HG02884 (cell line): ENCODE results near the gene THEM5.

Experiments
- ATAC-seq: cut with Tn5 transposase; IDR thresholded peaks from one replicate; pipeline ENCODE4 v1.9.1; 2021; ENCODE audit warnings: mild to moderate bottlenecking, moderate library complexity; ENCODE audit not compliant: unreplicated experiment

The THEM5 gene

GRCh38 chr1:151823175-151823574, 30.3 kb downstream of the THEM5 start:
- ATAC-seq: no peak

- no peak for ATAC-seq
Observed at GRCh38 chr1:151822404-151822803, 31.1 kb downstream of the THEM5 start.

GRCh38 chr1:151820940-151821339, 32.6 kb downstream of the THEM5 start:
- no peak for ATAC-seq

GRCh38 chr1:151819976-151820623, 33.4 kb downstream of the THEM5 start:
- no peak for ATAC-seq

GRCh38 chr1:151819227-151819835, 34.2 kb downstream of the THEM5 start:
- ATAC-seq: no peak

GRCh38 chr1:151817353-151817730, 36.2 kb downstream of the THEM5 start:
- no peak for ATAC-seq

- ATAC-seq: no peak
Observed at GRCh38 chr1:151816548-151817352, 36.8 kb downstream of the THEM5 start.

GRCh38 chr1:151815716-151816327, 37.7 kb downstream of the THEM5 start:
- ATAC-seq: no peak

GRCh38 chr1:151814971-151815545, 38.5 kb downstream of the THEM5 start:
- no peak for ATAC-seq

- no peak for ATAC-seq
Observed at GRCh38 chr1:151814426-151814825, 39.1 kb downstream of the THEM5 start.

GRCh38 chr1:151813271-151813977, 40.1 kb downstream of the THEM5 start:
- no peak for ATAC-seq

- ATAC-seq: no peak
Observed at GRCh38 chr1:151811181-151811580, 42.3 kb downstream of the THEM5 start.

GRCh38 chr1:151809985-151810556, 43.4 kb downstream of the THEM5 start:
- no peak for ATAC-seq

GRCh38 chr1:151809290-151809984, 44.1 kb downstream of the THEM5 start:
- ATAC-seq: no peak

GRCh38 chr1:151807766-151808165, 45.7 kb downstream of the THEM5 start:
- no peak for ATAC-seq

GRCh38 chr1:151807131-151807530, 46.4 kb downstream of the THEM5 start:
- ATAC-seq: no peak

- ATAC-seq: no peak
Observed at GRCh38 chr1:151806170-151806569, 47.3 kb downstream of the THEM5 start.

GRCh38 chr1:151805066-151805820, 48.3 kb downstream of the THEM5 start, which contains the start of gene LINGO4:
LINGO4 (minus strand) TSS chr1:151805419; CDS start chr1:151802704, 2,715 bp downstream.
- no peak for ATAC-seq

- ATAC-seq: no peak
Observed at GRCh38 chr1:151803915-151804314, 49.6 kb downstream of the THEM5 start.
